Measurements from ENCODE around the gene ZNF462.

ZNF462 gene

DNA sequence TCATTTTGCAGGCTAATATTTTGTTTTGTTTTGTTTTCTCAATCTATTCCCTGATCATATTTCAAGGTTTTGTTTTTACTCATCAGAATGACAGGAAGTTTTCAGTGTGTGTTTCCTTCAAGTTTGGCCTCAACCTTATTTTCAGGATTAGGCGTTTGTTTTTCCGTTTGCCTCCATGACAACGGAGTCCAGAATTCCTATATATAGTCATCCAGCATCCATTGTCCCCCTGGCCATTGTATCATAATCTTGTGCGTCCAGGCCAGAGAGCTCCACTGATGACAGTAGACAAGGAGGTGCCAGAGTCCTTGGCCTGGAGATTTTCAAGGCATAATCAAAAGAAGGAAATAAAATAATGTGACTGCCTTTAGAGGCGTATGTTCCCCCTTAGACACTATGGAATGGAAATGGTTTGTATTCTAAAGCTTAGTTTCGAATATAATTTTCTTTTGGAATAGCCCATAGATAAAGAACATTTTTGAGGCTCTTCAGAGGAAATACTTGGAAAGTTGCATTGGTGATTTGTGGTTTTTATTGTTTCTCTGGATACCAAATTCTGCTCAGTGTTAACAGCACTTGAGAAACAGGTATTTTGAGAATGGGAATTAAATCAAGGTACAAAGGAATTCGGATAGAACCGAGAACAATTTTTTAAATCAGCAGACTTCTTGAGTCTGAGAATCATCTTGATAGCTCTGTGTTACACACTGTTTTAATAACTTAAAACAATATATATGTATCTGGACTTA, 99.8 kb downstream of the ZNF462 start:
- TF ChIP-seq, protein P1, sequence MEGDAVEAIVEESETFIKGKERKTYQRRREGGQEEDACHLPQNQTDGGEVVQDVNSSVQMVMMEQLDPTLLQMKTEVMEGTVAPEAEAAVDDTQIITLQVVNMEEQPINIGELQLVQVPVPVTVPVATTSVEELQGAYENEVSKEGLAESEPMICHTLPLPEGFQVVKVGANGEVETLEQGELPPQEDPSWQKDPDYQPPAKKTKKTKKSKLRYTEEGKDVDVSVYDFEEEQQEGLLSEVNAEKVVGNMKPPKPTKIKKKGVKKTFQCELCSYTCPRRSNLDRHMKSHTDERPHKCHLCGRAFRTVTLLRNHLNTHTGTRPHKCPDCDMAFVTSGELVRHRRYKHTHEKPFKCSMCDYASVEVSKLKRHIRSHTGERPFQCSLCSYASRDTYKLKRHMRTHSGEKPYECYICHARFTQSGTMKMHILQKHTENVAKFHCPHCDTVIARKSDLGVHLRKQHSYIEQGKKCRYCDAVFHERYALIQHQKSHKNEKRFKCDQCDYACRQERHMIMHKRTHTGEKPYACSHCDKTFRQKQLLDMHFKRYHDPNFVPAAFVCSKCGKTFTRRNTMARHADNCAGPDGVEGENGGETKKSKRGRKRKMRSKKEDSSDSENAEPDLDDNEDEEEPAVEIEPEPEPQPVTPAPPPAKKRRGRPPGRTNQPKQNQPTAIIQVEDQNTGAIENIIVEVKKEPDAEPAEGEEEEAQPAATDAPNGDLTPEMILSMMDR (IDR thresholded peaks at IDR 0.05; ENCODE audit: low read depth, low read length): no peak
- no peak for DNase-seq (ENCODE audit: extremely low read depth, low read depth)

DNA sequence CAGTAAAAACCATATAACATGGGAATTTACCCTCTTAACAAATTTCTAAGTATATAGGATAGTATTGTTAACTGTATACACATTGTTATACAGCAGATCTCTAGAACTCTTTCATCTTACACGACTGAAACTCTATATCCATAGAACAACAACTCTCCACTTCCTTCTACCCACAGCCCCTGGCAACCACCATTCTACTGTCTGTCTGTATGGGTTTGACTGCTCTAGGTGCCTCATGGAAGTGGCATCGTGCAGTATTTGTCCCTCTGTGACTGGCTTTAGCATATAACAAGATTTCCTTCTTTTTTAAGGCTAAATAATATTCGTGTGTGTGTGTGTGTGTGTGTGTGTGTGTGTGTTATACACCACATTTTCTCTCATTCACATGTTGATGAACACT, 100.7 kb downstream of the ZNF462 start:
- TF ChIP-seq, protein P1 (IDR thresholded peaks at IDR 0.05; ENCODE audit: low read depth, low read length): no peak
- no peak for DNase-seq (ENCODE audit: extremely low read depth, low read depth)

DNA sequence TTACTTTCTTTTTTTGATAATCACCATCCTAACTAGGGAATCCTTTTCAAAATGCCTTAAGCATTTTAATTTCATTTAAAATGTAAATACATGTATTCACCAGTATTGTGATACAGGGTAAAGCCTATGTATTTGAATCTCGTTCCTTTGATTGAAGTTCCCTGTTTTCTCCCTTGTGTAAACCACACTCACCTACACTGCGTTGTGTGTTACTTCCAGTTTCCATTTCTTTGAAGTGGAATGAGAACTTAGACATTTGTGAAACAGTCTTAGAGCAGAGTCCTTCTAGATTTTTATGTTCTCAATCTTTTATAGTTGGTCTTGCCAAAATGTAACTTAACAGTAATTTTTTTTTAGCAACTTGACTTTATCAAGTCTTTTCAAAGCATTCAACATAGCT, 101.4 kb downstream of the ZNF462 start:
- TF ChIP-seq, protein P1 (IDR thresholded peaks at IDR 0.05; ENCODE audit: low read depth, low read length): no peak
- no peak for DNase-seq (ENCODE audit: extremely low read depth, low read depth)

DNA sequence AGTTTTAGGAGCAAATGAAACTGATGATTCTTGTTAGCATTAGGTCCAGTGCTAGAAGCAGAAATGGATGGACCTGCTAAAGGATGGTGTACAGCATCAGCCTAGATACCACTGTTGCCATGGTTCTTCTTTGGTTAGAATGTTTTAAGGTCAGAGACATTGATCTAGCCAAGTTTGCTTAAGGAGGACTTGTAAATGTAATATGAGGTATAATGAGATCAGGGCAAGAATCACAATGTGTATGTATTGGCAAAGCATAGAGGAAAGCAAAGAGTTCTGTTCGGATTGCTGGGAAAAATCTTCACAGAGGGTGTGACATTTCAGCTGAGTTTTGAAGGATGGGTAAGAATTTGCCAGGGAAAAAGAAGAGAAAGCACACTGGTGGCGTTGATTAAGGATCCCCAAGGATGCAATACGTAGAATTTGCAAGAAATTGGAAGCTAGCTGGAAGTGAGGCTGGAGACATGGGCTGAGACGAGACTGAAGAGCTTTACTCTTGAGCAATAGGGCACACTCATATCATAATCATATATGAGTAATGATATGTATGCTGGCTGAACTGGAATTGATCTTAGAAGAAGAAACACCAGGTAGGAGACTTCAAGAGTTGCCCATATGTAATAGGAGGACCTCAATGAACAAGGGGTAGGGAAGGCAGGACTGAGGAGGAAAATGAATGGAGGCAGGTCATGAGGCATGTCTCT, 102.0 kb downstream of the ZNF462 start:
- DNase-seq (ENCODE audit: extremely low read depth, low read depth): no peak
- TF ChIP-seq, protein P1 (IDR thresholded peaks at IDR 0.05; ENCODE audit: low read depth, low read length): no peak

DNA sequence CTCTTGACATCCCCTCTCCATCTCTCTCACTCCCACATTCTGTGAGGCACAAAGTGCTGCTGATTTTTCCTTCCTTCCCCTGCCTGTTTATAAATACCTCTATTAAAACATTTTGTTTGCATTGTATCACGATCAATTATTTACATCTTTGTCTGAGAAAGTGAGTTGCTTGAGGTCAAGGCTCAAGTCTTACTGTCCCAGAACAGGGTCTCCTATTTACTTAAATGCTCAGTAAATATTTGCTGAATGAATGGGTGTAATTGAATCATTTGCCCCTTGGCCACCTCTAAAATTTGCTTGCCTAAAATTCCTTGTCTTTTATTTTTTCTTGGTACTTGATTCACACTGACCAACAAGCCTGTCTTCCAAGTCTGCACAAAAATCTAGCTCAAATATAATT, 103.5 kb downstream of the ZNF462 start:
- TF ChIP-seq, protein P1 (IDR thresholded peaks at IDR 0.05; ENCODE audit: low read depth, low read length): no peak
- DNase-seq (ENCODE audit: extremely low read depth, low read depth): no peak

DNA sequence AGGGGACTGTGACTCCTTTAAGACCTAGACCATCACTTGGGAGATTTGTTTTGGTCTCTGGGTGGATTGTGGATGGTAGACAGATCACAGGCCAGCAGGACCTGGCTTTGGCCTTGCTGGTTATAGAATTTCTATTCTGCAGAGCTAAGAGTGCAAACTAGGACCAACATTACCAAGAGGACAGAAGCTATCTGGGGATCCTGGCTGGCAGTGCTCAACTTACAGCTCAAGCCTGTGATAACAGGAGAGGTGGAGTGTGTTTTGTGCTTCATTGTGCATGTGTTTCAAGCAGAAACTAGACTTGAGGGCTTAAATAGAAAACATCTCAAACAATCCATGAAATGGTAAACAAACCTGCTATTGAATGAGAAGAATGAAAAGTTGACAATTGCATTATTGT, 106.7 kb downstream of the ZNF462 start:
- TF ChIP-seq, protein P1 (IDR thresholded peaks at IDR 0.05; ENCODE audit: low read depth, low read length): no peak
- DNase-seq (ENCODE audit: extremely low read depth, low read depth): no peak

DNA sequence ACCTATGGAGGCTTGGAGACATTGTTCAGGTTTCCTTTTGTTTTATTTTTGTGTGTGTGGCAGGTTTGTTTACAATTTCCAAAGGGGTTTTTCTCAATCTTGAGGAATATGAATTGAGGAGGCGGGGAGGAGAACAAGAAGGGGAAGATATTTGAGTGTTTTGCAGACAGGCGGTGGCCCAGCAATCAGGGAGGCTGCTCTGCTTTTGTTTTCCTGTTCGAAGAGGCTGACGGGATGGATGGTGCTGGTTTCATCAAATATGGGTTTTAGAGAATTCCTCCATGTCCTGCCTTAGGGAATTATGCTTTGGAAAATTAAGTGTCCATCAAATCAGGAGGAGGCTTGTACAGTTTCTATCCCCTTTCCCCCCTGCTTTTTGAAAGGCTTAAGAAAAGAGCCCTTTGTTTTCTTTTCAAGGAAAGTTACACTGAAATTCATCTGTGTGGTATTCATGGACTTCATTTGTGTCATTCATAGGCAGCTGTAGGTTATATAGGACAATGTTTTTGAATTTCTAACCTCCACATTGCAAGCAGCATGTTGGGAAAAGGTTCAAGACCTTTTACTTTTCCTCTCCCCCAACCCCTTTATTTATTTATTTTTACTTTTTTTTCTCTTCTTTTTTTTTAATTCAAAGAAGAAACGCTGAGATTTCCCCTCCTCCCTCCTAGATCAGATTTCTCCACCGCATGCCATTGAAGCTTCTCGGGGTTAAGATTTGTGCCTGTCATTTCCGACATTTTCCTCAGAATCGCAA, 107.4 kb downstream of the ZNF462 start:
- TF ChIP-seq, protein P1 (IDR thresholded peaks at IDR 0.05; ENCODE audit: low read depth, low read length): no peak
- DNase-seq (ENCODE audit: extremely low read depth, low read depth): no peak
